Activated naive CD4-positive, alpha-beta T cell treated with anti-CD3 and anti-CD28 coated beads, Interleukin-2, amount 50 U/mL, for 72 hours (primary cell): ENCODE results near the gene RAPGEF5. TPM values are rescaled to one million over a fixed set of nuclear protein-coding genes. Genes with fewer than 3 reads are reported as not detected.
A peak's percentile ranks its signal among the peaks of the same experiment; 100 is the strongest.

Experiments
- ATAC-seq, 2 donors: fragments of 150-1000 bp; cut with Tn5 transposase; 2 replicates each; pipeline ENCODE4 v1.10.0; 2021; ENCODE audit warnings: mild to moderate bottlenecking in 2 of 2, moderate library complexity in 2 of 2
- DNase-seq, 2 donors: peaks; one replicate each; pipeline ENCODE4 v3.0.0; 2021 to 2022; ENCODE audit warnings: low spot score in 2 of 2
- H3K27ac Mint-ChIP-seq, 2 donors: one replicate each; pipeline ENCODE4 v1.8.0; 2022; ENCODE audit warnings: mild to moderate bottlenecking in 2 of 2, mixed read lengths in 2 of 2
- H3K36me3 Mint-ChIP-seq, 2 donors: one replicate each; pipeline ENCODE4 v1.8.0; 2022; ENCODE audit warnings: mixed read lengths in 2 of 2
- H3K9me3 Mint-ChIP-seq, 2 donors: one replicate each; pipeline ENCODE4 v1.8.0; 2022; ENCODE audit warnings: mixed read lengths in 2 of 2
- total RNA-seq, 2 donors: library from RNA; stranded (reverse); gene quantifications; one replicate each; pipeline ENCODE4 v1.2.3, GENCODE V29; 2022

Gene RAPGEF5, protein sequence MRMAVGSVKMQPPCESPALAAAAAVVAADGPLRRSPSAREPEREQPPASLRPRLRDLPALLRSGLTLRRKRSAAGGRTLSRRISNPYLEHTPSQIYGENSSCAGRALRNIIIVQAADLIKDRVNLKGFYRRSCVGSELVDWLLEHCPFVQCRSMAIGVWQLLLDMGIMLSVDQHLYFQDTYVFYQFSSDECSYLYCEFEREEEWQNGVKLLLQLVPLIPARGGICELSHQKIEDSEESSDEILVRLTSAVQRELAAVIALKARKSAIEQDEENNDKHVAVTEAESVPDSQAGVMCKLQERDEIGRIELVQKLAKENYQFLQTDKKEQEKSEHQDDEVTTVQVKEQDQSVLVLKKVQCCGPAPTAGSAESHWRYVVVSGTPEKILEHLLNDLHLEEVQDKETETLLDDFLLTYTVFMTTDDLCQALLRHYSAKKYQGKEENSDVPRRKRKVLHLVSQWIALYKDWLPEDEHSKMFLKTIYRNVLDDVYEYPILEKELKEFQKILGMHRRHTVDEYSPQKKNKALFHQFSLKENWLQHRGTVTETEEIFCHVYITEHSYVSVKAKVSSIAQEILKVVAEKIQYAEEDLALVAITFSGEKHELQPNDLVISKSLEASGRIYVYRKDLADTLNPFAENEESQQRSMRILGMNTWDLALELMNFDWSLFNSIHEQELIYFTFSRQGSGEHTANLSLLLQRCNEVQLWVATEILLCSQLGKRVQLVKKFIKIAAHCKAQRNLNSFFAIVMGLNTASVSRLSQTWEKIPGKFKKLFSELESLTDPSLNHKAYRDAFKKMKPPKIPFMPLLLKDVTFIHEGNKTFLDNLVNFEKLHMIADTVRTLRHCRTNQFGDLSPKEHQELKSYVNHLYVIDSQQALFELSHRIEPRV
- under 1 TPM; 0.23 to 0.53 TPM for total RNA-seq

DNA sequence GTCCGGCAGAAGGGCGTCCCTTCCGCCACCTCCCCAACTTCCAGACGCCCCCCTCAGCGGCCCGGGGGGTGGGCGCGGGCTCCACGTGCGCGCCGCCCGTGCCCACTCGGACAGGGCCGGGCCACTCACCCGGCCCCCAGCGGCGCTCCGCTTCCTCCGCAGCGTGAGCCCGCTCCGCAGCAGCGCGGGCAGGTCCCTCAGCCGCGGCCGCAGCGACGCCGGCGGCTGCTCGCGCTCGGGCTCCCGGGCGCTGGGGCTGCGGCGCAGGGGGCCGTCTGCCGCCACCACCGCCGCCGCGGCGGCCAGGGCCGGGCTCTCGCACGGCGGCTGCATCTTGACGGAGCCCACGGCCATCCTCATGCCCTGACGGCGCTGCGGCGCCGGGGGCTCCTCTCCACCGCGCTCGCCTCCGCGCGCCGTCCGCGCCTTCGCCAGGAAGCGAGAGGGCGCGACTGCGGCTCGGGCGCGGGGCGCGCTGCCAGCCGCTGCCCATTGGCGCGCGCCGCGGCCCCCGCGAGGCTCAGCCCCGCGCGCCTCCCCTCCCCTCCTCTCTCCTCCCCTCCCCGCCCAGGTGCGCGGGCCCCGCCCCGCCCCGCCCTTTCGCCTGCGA lies at the start of gene RAPGEF5:
Gene RAPGEF5 (minus strand): TSS at position 454 of the 610 bp plus-strand sequence. CDS start 94 bp downstream, at position 360.
- DNase-seq (peak in 1 of 2 donors; percentile 2), ATAC-seq (peak; percentile 36 to 72)

DNA sequence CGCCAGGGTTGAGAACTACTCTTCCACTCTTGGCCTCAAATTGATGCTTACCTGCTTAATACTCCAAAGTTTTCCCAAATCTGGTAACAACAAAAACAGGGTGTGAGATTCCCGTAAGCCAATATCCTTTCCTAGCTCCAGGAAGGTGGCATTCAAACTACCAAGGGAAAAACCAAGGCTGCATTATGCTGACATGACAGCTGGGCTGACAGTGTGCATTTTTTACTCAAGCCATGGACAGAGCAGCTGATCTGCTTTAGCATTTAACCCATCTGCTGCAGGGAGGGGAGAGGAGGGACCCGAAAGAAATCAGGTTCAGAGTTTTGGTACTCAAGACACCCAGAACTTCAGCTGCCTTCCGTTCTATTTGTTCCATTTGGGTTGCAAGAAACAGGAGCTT lies 49.8 kb upstream of the RAPGEF5 start:
- Mint-ChIP-seq H3K27ac (no peak overlapping the region), H3K9me3 (peaks cover 0 to 4% of the 10 kb centered on the region in 2 donors), H3K36me3 (no peaks in the 10 kb centered on the region)
- DNase-seq (no peak), ATAC-seq (no peak)

More for the DNA sequence above, at the start of gene RAPGEF5:
- Mint-ChIP-seq H3K27ac (no peak within 1 kb of the TSS), H3K9me3 (peaks cover 0 to 9% of the 10 kb centered on the region in 2 donors), H3K36me3 (peaks cover 4 to 11% of the 10 kb centered on the region in 2 donors)

DNA sequence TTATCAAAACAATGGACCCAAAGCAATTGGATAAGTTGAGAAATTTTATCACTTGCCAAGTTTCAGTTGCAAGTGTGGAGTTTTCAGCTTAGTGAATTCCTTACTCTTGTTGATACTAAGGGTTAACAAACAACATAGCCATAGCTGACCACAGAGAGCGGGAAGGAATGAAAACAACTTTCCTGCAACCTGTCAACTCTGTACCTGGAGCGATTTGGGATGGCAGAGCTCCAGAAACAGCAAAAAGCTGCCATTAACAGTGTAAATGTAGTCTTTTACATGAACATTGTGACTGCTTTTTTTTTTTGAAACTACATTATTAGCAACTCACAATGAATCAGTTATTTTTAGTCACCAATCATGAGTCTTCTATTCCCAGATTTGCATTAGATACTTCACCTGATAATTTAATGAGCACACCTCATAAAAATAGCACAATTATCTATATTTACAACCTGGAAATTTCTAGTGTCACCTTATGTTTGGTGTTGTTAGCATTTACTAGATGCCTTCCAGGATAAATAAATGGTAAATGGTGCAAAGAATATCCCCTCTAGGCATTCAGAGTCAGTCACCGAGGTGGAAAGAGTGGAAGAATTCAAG lies 47.6 kb upstream of the RAPGEF5 start:
- no peak for DNase-seq
- ATAC-seq = no peak
- Mint-ChIP-seq H3K9me3 (peaks cover 0 to 4% of the 10 kb centered on the region in 2 donors), H3K36me3 (no peaks in the 10 kb centered on the region), H3K27ac (no peak overlapping the region)

DNA sequence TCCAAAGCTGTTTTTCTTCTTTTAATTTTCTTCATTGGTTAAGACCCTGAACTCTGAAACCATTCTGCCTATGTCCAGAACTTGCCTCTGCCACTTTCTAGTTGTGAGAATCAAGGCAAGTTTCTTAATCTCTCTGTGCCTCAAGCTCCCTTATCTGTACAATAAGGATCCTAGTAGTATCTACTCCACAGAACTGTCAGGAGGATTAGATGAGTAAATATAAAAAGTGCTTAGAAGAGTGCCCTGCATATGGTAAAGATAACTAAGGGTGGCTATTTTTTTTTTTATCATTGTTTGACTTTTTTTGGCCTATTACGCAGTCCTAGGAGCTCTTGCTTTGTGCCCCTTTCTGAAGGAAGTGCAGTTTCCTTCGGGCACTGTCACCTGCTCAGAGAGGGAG lies 46.4 kb upstream of the RAPGEF5 start:
- H3K27ac Mint-ChIP-seq = no peak overlapping the region

DNA sequence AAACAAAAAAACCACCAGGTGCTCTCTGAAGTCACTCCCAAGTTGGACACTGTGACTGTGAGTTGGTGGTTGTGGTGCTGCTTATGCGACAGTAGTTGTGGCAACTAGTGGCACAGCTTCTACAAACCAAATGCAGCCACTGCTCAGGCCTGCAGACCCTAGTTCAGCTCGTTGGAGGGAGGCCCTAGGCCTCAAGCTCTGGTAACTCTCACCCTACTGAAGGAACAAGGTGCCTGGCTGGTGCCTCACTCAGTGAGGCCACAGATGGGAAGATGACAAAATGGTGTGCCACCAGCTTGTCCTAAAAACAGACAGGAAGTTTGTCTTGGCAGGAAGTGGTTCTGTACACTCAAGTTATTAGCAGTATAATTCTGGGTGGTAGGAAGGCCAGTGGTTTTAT lies 45.3 kb upstream of the RAPGEF5 start:
- peaks cover 0 to 2% of the 10 kb centered on the region in 2 donors for H3K9me3 Mint-ChIP-seq
- no peaks in the 10 kb centered on the region for H3K36me3 Mint-ChIP-seq
- DNase-seq (no peak), ATAC-seq (no peak)
- H3K27ac Mint-ChIP-seq = no peak overlapping the region

More for the DNA sequence above, 46.4 kb upstream of the RAPGEF5 start:
- H3K9me3 Mint-ChIP-seq = peaks cover 0 to 4% of the 10 kb centered on the region in 2 donors
- H3K36me3 Mint-ChIP-seq = no peaks in the 10 kb centered on the region
- ATAC-seq (no peak), DNase-seq (no peak)

DNA sequence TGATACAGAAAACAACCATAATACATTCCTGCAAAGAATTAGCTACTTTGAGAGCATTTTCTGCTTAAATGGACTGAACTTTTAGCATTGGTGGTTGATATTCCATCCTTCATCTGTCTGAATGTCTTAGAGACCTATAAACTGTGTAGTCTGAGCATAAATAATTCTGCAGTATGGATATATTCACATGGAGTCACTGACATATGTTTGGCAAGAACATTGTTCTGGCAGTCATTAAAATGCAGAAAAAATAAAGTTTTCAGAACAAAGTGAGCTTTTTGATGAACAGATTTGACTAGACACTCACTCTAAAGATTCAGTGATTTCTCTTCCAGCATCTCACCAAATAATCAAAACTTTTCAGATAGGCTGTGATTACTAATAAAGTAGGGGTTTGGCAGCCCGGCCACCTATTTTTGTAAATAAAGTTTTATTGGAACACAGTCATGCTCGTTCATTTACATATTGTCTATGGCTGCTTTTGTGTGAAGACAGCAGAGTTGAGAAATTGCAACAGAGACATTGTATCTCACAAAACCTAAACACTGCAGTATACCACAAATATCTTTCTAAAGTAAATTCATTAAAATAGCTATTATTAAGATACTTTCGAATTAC lies 44.1 kb upstream of the RAPGEF5 start:
- no peak overlapping the region for H3K27ac Mint-ChIP-seq
- no peaks in the 10 kb centered on the region for H3K36me3 Mint-ChIP-seq
- ATAC-seq (no peak), DNase-seq (no peak)
- no peaks in the 10 kb centered on the region for H3K9me3 Mint-ChIP-seq

DNA sequence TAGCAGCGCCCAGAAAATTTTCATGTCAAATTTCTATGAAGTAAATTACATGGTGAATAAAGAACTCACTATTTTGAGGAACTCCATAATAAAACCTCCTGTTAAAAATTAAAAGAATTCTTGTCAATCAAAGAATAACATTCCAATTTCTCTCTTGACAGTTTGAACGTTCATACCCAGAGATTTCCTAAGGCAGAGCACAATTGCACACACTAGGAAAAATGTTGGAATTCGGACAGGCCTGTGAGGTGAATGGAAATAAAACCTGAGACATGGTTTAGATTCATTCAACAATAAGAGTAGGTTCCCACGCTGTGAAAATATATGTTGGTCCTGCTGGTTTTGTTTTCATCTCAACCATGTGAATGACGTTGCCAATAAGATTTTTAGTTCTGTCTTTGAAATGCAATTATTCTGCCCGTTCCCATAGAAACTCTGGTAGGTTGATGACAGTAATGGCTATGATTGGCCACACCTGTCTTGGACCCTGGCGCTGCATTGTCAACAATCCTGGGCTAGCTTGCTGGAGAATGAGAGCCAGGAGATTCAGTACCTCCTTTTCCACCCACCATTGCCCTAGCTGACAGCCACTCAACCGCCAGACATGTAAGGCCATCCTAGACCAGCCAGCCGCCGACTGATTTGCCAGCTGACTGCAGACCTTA lies 43.3 kb upstream of the RAPGEF5 start:
- DNase-seq (no peak), ATAC-seq (no peak)
- no peaks in the 10 kb centered on the region for H3K9me3 Mint-ChIP-seq
- H3K27ac Mint-ChIP-seq = no peak overlapping the region
- no peaks in the 10 kb centered on the region for H3K36me3 Mint-ChIP-seq

DNA sequence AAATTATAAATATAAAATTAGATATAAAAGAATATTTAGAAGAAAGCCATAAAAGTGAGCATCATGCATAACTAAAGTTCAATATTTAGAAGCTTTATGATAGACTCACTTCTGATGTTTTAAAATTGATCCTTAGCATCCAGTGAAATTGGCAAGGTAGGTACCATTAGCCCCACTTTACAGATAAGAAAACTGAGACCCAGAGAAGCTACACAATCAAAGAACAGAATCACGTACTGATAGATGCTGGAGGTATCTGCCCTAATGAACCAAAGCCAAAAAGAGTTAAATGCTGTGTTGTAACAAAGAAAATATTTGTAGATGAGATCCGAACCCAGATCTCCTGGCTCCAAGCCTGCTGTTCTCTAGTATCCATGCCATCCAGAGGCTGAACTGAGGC lies 42.6 kb upstream of the RAPGEF5 start:
- no peak for ATAC-seq
- Mint-ChIP-seq H3K27ac (no peak overlapping the region), H3K9me3 (no peaks in the 10 kb centered on the region), H3K36me3 (no peaks in the 10 kb centered on the region)
- no peak for DNase-seq

DNA sequence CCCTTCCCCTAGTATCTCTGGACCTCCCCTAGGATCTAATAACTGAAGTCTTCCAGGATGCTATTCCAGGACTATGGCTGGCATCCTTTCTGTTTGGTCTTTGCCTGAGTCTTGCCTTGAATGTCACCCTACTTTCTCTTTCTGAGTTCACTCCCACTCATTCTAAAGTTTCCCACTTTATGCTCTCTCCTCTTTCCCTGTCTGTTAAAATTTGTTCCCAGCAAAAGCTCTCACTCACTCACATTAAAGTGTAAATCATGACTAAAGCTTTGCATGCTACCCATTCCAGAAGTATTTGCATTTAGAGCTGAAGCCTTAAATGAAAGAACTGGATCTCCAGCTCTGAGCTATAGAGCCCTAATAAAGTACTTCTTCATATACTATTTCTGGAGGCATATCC lies 42.1 kb upstream of the RAPGEF5 start:
- no peaks in the 10 kb centered on the region for H3K36me3 Mint-ChIP-seq
- no peaks in the 10 kb centered on the region for H3K9me3 Mint-ChIP-seq
- DNase-seq (no peak), ATAC-seq (no peak)
- H3K27ac Mint-ChIP-seq = no peak overlapping the region

DNA sequence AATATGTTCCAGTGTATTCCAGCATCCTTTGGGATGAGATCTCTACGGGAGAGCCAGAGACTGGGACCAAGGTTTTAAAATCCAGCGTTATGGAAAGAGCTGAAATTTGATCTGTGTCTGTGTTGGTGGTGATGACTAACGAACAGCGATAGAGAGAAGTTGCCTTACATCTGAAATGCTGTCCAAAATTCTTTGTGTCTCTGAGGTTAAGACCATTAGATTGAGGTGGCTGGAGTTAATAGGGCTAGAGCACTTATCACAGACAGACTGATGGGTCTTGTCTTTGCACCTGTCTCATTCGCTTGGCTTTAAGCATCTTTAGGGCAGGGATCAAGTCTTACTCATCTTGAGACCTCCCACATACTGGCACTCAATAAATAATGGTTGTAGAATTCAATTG lies 41.0 kb upstream of the RAPGEF5 start:
- Mint-ChIP-seq H3K36me3 (no peaks in the 10 kb centered on the region), H3K9me3 (no peaks in the 10 kb centered on the region), H3K27ac (no peak overlapping the region)
- ATAC-seq (no peak), DNase-seq (no peak)

DNA sequence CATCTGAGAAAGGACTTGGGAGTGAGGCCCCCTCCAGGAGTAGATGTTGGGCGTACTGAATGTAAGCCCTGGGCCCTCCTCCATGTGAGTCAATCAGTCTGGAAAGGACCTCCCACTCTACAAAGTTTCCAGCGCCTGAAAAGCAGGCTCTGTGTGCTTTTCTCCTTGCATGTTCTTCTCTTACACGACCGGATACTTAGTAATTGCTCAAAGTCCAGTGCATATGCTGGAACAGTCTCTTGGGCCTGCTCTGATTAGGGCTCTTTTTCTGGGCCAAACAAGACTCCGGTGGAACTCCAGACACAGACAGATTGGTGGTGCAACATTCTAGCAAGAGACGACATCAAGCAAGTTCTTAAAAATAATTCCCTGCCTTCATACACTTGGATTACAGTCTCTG lies 38.3 kb upstream of the RAPGEF5 start:
- ATAC-seq (no peak), DNase-seq (no peak)
- H3K9me3 Mint-ChIP-seq = no peaks in the 10 kb centered on the region
- H3K27ac Mint-ChIP-seq = no peak overlapping the region
- no peaks in the 10 kb centered on the region for H3K36me3 Mint-ChIP-seq

DNA sequence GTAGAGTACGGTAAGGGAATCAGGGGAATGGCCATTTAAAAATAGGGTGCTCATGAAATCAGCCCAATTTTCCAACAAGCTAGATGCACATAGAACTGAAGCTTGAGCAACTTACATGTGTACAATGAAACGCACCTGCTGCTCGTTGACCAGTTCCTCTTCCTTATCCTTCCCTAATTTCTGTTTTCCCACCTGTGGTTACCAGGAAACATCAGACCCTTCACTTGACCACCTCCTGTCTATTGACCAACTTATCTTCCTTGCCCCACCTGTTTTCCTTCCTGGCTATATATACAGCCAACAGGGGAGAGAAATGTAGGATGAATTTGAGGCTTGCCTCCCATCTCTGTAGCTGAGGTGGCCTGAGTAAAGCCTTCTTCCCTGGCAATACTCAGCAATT lies 37.8 kb upstream of the RAPGEF5 start:
- Mint-ChIP-seq H3K36me3 (no peaks in the 10 kb centered on the region), H3K9me3 (no peaks in the 10 kb centered on the region), H3K27ac (no peak overlapping the region)
- no peak for ATAC-seq
- DNase-seq = no peak

DNA sequence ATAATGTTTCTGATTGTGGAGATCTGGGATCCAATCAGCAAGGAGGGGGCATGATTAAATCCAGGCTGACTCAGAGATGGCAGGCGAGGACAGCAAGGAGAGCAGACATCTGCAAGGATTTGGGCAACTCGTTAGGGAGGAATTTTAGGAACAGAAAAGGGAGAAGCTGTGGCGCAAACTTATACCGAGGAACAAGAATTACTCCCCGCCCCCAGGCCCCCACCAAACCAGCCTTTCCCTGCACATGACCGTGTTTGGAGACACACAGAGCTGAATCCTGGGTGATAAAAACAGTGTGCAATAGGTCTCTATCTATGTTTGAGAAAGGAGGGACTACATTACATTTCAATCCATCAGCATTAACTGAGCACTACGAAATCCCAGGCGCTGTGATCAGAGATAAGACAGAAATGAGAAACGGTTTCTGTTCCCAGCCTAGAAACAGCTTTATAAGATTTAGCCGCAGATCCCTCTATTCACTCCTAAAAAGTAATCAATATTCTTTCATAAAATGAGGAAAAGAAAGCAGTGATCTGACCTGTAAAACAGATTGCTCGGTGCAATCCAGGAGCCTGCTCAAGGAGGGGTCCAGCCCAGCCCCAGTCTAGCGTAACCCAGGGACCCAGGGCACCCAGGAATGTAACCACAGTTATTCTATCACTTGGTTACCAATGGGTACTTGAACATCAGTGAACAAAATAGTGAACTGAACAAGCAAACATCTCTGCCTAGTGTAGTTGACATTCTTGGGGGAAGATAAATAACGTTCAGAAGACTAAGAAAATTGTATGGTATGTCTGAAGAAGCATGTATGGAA lies 37.2 kb upstream of the RAPGEF5 start:
- DNase-seq (no peak), ATAC-seq (no peak)
- Mint-ChIP-seq H3K36me3 (no peaks in the 10 kb centered on the region), H3K9me3 (no peaks in the 10 kb centered on the region), H3K27ac (no peak overlapping the region)

DNA sequence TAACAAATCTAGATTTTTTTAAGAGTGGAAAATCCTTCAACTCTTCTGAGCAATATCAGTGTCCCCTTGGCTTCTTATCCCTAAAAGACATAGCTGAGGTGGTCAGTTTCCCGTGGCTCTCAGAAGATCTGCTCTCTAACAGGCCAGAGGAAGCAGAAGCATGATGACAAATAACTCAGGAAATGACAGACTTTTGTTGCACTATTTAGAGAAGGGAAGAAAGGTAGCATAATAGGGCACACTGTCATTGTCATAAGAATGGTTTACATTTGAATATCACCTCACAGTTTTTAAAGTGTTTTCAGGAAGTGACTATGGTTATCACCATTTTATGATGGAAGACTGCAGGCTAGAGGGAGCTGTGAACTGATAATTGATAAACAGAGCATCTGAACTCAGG lies 33.6 kb upstream of the RAPGEF5 start:
- Mint-ChIP-seq H3K36me3 (no peaks in the 10 kb centered on the region), H3K27ac (no peak overlapping the region), H3K9me3 (no peaks in the 10 kb centered on the region)
- ATAC-seq = no peak
- no peak for DNase-seq

DNA sequence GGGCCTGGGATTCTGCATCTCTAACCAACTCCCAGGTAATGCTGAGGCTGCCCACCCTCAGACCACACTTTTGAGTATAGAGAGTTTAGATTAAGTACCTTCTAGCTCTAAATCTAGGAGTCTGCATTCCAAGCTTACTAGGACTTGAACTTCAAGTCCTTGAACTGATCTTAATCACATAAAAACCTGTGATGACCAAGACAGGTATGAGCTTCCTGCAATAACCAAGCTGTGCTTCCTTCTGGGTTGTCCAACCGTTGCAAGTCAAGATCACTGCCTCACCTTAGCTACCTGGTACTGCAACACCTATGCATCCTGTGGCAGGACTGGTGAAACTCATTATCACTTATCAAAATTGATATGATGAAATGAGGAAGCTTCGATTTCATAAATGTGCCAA lies 32.9 kb upstream of the RAPGEF5 start:
- no peak for ATAC-seq
- H3K36me3 Mint-ChIP-seq = no peaks in the 10 kb centered on the region
- H3K9me3 Mint-ChIP-seq = no peaks in the 10 kb centered on the region
- H3K27ac Mint-ChIP-seq = no peak overlapping the region
- DNase-seq = no peak
